Transverse colon (tissue), 4 donors: ENCODE measurements around the gene SFXN4. TPM values are rescaled to one million over a fixed set of nuclear protein-coding genes. Genes with fewer than 3 reads are reported as not detected.

Source experiments
- DNase-seq: peaks from one replicate; pipeline ENCODE4 v3.0.0-alpha.2; 2019
- H3K27ac ChIP-seq, 4 donors: fragments of 200-600 bp; sonication (generic); 2 replicates each; pipeline ENCODE4 v1.5.1; 2016 to 2018; ENCODE audit warnings: inconsistent platforms in 4 of 4
- H3K27me3 ChIP-seq: fragments of 200-600 bp; sonication (generic); 2 replicates; pipeline ENCODE4 v1.5.1; 2017; ENCODE audit warnings: inconsistent platforms
- H3K36me3 ChIP-seq, 4 donors: fragments of 200-600 bp; sonication (generic); 2 replicates each; pipeline ENCODE4 v1.5.1; 2017 to 2019; ENCODE audit warnings: inconsistent platforms in 4 of 4
- H3K4me1 ChIP-seq, 4 donors: fragments of 200-600 bp; sonication (generic); 2 replicates each; pipeline ENCODE4 v1.5.1; 2017 to 2020; ENCODE audit warnings: inconsistent platforms in 4 of 4
- H3K4me3 ChIP-seq, 4 donors: fragments of 200-600 bp; sonication (generic); 1 replicate in 1 of 4; 2 replicates in 3 of 4; pipeline versions ENCODE4 v1.5.1 to v1.6.1; 2017 to 2019; ENCODE audit warnings: inconsistent platforms in 4 of 4
- H3K9me3 ChIP-seq, 2 donors: fragments of 200-600 bp; sonication (generic); 2 replicates each; pipeline ENCODE4 v1.5.1; 2017 to 2019; ENCODE audit warnings: inconsistent platforms in 2 of 2
- EP300 ChIP-seq: sonication (generic); formaldehyde crosslinking; IDR thresholded peaks from one replicate; pipeline ENCODE4 v1.6.1; 2017; ENCODE audit warnings: antibody characterized with exemption, low read depth
- POLR2A ChIP-seq: fragments of 450-650 bp; IDR thresholded peaks from one replicate; pipeline ENCODE4 v1.6.1; 2016; ENCODE audit warnings: antibody characterized with exemption, mild to moderate bottlenecking, moderate library complexity
- POLR2AphosphoS5 ChIP-seq, 3 donors: sonication (generic); formaldehyde crosslinking; IDR thresholded peaks; one replicate each; pipeline ENCODE4 v1.6.1; 2016; ENCODE audit warnings: antibody characterized with exemption in 3 of 3
- WGBS, 2 donors: methylation state at CpG; one replicate each; pipeline ENCODE4 v1.1.5; 2018; ENCODE audit warnings: low coverage in 1 of 2; 5-methylcytosine and 5-hydroxymethylcytosine counted together
- in situ Hi-C, 4 donors: fragments of 200-750 bp; cut with MboI; loops; one replicate each; pipeline versions ENCODE4 v1.15.0 to v1.15.1; 2017; ENCODE audit warnings: low sequenced_read_pairs in 3 of 4, low pct_ligation_motif_present in 1 of 4, low pct_unique_long_range_greater_than_20kb in 1 of 4
- intact Hi-C: fragments of 100-400 bp; cut with DNase I; formaldehyde crosslinking; loops from one replicate; pipeline ENCODE4 v1.15.1; 2023; ENCODE audit warnings: low total_unique reads
- total RNA-seq, 4 donors: library from RNA; depleted of rRNA; stranded (reverse); fragments of >200 nt; gene quantifications; one replicate each; pipeline ENCODE4 v1.1.0, GENCODE V29; 2016
- TF ChIP-seq, protein P1 (sequence below), 5 experiments: fragments of 200-600 bp in 3 of 5; fragments of 450-650 bp in 2 of 5; sonication (generic) in 3 of 5; IDR thresholded peaks; 1 replicate in 2 of 5; 2 replicates in 3 of 5; pipeline ENCODE4 v1.5.1; 2016 to 2017; ENCODE audit warnings: antibody characterized with exemption in 5 of 5, inconsistent platforms in 3 of 5, mild to moderate bottlenecking in 2 of 5, moderate library complexity in 1 of 5

SFXN4 gene
- total RNA-seq, 4 donors from 2014 or later: 15.0 to 61.3 (median 27.7) TPM

DNA sequence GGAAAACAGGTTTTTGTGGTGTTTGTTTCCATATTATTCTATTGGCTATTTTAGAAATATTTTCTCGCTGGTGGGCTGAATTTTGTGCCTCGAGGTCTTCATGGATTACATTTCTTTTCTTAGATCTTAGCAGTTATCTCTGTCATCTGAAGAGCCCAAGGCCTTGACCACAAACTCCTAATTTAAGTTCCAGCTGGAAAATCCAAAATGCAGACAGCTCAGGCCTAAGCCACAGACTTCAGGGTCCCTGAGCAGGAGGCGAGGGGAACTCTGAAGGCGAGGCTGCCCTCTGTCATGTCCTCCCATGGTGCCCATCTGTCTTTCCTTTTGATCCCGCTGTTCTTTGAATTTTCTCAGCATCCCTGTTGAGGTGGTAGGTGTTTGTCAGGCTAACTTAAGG lies 47.3 kb downstream of the SFXN4 start:
- Histone ChIP-seq H3K36me3 (peaks cover 0 to 44% (median 18%) of the 10 kb centered on the region in 4 donors), H3K27ac (no peak overlapping the region)
- intact Hi-C loops: no loop called here

DNA sequence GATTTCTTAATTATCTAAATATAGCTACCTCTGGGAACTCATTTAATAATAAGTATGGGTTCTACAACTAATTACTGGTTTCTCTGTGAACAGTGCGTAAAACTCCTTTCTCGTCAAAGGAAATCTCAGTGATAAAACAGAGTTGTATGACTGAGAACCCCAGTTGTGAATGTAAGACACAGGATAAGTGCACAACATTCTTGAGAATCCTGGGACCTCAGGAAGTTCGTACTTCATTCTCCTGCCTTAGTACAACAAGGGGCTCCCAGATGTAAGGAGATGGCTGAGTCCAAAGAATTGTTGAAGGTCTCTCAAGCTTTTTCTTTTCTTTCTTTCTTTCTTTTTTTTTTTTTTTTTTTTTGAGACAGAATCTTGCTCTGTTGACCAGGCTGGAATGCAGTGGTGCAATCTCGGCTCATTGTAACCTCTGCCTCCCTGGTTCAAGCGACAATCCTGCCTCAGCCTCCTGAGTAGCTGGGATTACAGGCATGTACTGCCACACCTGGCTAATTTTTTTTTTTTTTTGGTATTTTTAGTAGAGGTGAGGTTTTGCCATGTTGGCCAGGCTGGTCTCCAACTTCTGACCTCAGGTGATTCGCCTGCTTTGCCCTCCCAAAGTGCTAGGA lies 49.1 kb downstream of the SFXN4 start:
- no peak for DNase-seq
- in situ Hi-C loops: no loop called here
- Histone ChIP-seq H3K9me3 (no peaks in the 10 kb centered on the region), H3K36me3 (peaks cover 0 to 41% (median 20%) of the 10 kb centered on the region in 4 donors), H3K27ac (no peak overlapping the region), H3K27me3 (no peaks in the 10 kb centered on the region), H3K4me3 (no peak overlapping the region), H3K4me1 (peaks cover 0 to 15% (median 7%) of the 10 kb centered on the region in 4 donors)
- TF ChIP-seq POLR2A: no peak
- TF ChIP-seq, protein P1, sequence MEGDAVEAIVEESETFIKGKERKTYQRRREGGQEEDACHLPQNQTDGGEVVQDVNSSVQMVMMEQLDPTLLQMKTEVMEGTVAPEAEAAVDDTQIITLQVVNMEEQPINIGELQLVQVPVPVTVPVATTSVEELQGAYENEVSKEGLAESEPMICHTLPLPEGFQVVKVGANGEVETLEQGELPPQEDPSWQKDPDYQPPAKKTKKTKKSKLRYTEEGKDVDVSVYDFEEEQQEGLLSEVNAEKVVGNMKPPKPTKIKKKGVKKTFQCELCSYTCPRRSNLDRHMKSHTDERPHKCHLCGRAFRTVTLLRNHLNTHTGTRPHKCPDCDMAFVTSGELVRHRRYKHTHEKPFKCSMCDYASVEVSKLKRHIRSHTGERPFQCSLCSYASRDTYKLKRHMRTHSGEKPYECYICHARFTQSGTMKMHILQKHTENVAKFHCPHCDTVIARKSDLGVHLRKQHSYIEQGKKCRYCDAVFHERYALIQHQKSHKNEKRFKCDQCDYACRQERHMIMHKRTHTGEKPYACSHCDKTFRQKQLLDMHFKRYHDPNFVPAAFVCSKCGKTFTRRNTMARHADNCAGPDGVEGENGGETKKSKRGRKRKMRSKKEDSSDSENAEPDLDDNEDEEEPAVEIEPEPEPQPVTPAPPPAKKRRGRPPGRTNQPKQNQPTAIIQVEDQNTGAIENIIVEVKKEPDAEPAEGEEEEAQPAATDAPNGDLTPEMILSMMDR (IDR thresholded peaks at IDR 0.05): no peak
- TF ChIP-seq EP300: no peak
- TF ChIP-seq POLR2AphosphoS5 (IDR thresholded peaks at IDR 0.05): no peak
- WGBS, 2 donors: 85 to 96% methylated on average over 4 to 6 of the region's 6 CpGs
- intact Hi-C loops: no loop called here

More for the DNA sequence above, 47.3 kb downstream of the SFXN4 start:
- H3K9me3 ChIP-seq: no peaks in the 10 kb centered on the region
- TF ChIP-seq EP300: no peak
- no peak for TF ChIP-seq POLR2AphosphoS5 (IDR thresholded peaks at IDR 0.05)
- TF ChIP-seq POLR2A: no peak
- TF ChIP-seq, protein P1 (IDR thresholded peaks at IDR 0.05): no peak
- 91 to 93% methylated on average over 3 to 5 of the region's 5 CpGs for WGBS, 2 donors
- no peak for DNase-seq
- H3K27me3 ChIP-seq: no peaks in the 10 kb centered on the region
- in situ Hi-C loops: no loop called here
- H3K4me3 ChIP-seq: no peak overlapping the region
- peaks cover 0 to 13% (median 4%) of the 10 kb centered on the region in 4 donors for H3K4me1 ChIP-seq

DNA sequence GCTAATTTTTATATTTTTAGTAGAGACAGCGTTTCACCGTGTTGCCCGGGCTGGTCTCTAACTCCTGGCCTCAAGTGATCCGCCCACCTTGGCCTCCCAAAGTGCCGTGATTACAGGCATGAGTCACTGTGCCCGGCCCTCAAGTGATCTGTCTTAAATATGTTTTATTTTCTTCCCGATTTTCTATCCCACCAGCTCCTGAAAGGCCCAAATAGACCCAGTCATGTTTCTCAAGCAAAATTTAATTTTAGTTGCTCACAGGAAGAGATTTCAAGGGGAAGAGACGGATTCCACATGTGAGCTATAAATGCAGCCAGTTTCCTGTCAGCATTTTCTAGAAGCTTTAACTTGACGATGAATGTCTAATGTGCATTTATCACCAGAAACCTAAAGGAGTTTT lies 49.6 kb downstream of the SFXN4 start:
- Histone ChIP-seq H3K9me3 (no peaks in the 10 kb centered on the region), H3K4me3 (no peak overlapping the region), H3K36me3 (peaks cover 0 to 43% (median 19%) of the 10 kb centered on the region in 4 donors), H3K4me1 (peaks cover 0 to 15% (median 7%) of the 10 kb centered on the region in 4 donors), H3K27ac (peak overlapping the region in 1 of 4 donors; percentile 15), H3K27me3 (no peaks in the 10 kb centered on the region)
- TF ChIP-seq, protein P1 (IDR thresholded peaks at IDR 0.05): no peak
- no peak for TF ChIP-seq POLR2AphosphoS5 (IDR thresholded peaks at IDR 0.05)
- no peak for TF ChIP-seq EP300
- no peak for TF ChIP-seq POLR2A
- WGBS, 2 donors: 79 to 86% methylated on average over 9 of the region's 9 CpGs
- in situ Hi-C loops (no loop called here), intact Hi-C loops (no loop called here)
- DNase-seq: no peak

DNA sequence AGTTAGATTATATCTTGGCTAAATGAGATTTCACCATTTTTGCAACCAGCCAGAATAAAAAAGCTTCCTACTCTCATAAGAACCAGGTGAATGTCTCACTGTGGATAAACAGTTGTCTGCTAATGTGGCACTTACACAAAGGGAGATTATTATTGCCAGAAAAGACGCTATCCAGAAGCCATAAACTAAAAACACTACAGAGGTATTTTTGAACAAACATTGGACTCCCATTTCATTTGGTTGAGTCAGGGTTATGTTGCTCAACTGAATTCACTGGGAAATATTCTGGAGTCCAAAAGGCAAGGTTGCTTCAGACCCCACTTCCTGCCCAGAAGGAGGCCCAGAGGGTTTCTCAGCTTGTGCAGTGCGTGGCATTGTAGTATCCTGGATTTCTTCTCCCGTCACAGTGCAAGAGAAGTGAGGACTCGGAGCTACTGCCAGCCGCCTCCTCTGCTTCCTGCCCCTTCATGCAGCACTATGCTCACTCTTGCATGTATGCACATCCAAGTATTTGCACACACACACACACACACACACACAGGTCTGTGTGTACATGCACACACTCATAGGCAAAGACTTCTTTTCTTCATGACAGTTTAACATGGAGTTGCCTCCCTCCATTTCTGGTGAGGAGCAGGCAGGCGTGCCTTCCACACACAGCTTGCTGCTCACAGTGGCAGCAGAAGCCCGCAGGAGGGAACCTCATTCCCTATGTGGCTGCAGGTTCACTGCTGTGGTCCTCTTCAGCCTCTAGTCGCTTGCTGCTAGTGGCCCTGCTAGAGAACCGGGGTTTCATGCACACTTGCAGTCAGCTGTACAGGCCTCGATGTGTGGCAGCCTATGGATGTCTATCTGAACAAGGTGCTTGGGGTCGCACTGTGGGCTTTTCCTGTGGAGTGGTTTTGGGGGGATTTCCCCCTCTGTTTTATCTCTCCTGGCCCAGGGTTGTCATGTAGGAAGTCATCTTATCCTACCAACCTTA lies 51.5 kb downstream of the SFXN4 start:
- Histone ChIP-seq H3K36me3 (peaks cover 0 to 49% (median 22%) of the 10 kb centered on the region in 4 donors), H3K4me3 (no peak overlapping the region), H3K9me3 (no peaks in the 10 kb centered on the region), H3K27me3 (no peaks in the 10 kb centered on the region), H3K4me1 (peaks cover 0 to 15% (median 7%) of the 10 kb centered on the region in 4 donors), H3K27ac (peak overlapping the region; percentile 53 to 81 (median 64))
- TF ChIP-seq, protein P1 (IDR thresholded peaks at IDR 0.05): no peak
- TF ChIP-seq EP300: no peak
- TF ChIP-seq POLR2AphosphoS5 (IDR thresholded peaks at IDR 0.05): peak in 2 of 3 donors; percentile 52
- TF ChIP-seq POLR2A: no peak
- intact Hi-C loops (no loop called here), in situ Hi-C loops (no loop called here)
- no peak for DNase-seq
- 70 to 74% methylated on average over 4 to 11 of the region's 11 CpGs for WGBS, 2 donors
